DOHH2 (cell line): Measurements from ENCODE around the gene TCERG1L.

Source experiments
- H3F3A ChIP-seq: fragments of 200-600 bp; sonication (generic), shearing (Covaris generic); 2 replicates; pipeline ENCODE4 v1.6.0; 2016; ENCODE audit warnings: antibody characterized with exemption, mild to moderate bottlenecking; ENCODE audit not compliant: control insufficient read depth, insufficient read depth
- H3K27ac ChIP-seq: fragments of 200-600 bp; sonication (generic); 2 replicates; pipeline ENCODE4 v1.5.1; 2014; ENCODE audit warnings: low read depth, mild to moderate bottlenecking, low read length, moderate library complexity
- H3K27me3 ChIP-seq: fragments of 200-600 bp; sonication (generic); 2 replicates; pipeline ENCODE4 v1.6.1; 2014; ENCODE audit warnings: mild to moderate bottlenecking, low read length, mixed read lengths; ENCODE audit not compliant: control insufficient read depth
- H3K36me3 ChIP-seq: fragments of 200-600 bp; sonication (generic); 2 replicates; pipeline ENCODE4 v1.6.1; 2014; ENCODE audit warnings: mild to moderate bottlenecking, low read length, moderate library complexity, mixed read lengths; ENCODE audit not compliant: control insufficient read depth
- H3K4me1 ChIP-seq: fragments of 200-600 bp; sonication (generic); 2 replicates; pipeline ENCODE4 v1.6.1; 2014; ENCODE audit warnings: mild to moderate bottlenecking, low read length, mixed read lengths; ENCODE audit not compliant: control insufficient read depth
- H3K4me2 ChIP-seq: fragments of 200-600 bp; sonication (generic); 2 replicates; pipeline ENCODE4 v1.6.0; 2014; ENCODE audit warnings: mild to moderate bottlenecking, low read length, moderate library complexity
- H3K4me3 ChIP-seq: fragments of 200-600 bp; sonication (generic); 2 replicates; pipeline ENCODE4 v1.5.1; 2014; ENCODE audit warnings: mild to moderate bottlenecking, low read length, mixed read lengths
- H3K79me2 ChIP-seq: fragments of 200-600 bp; sonication (generic); 2 replicates; pipeline ENCODE4 v1.6.1; 2014; ENCODE audit warnings: mild to moderate bottlenecking, low read length, mixed read lengths; ENCODE audit not compliant: control insufficient read depth
- H3K9me2 ChIP-seq: fragments of 200-600 bp; sonication (generic); replicated peaks from 2 replicates; pipeline ENCODE4 v1.6.1; 2014; ENCODE audit warnings: mild to moderate bottlenecking, low read length, mixed read lengths; ENCODE audit not compliant: control insufficient read depth
- H3K9me3 ChIP-seq: fragments of 200-600 bp; sonication (generic); 2 replicates; pipeline ENCODE4 v1.6.1; 2014; ENCODE audit warnings: antibody characterized with exemption, low read length, mixed read lengths; ENCODE audit not compliant: control insufficient read depth, insufficient read depth
- H4K20me1 ChIP-seq: fragments of 200-600 bp; sonication (generic); 2 replicates; pipeline ENCODE4 v1.6.0; 2014; ENCODE audit warnings: low read depth, mild to moderate bottlenecking, antibody characterized with exemption, low read length, moderate library complexity; ENCODE audit not compliant: control insufficient read depth, insufficient read depth
- EZH2phosphoT487 ChIP-seq: fragments of 200-600 bp; sonication (generic); IDR thresholded peaks from 2 replicates; pipeline ENCODE4 v1.6.1; 2017; ENCODE audit warnings: borderline replicate concordance, mild to moderate bottlenecking, antibody characterized with exemption, low read length, moderate library complexity, mixed read lengths
- TF ChIP-seq, protein P1 (sequence below): fragments of 200-600 bp; sonication (generic); IDR thresholded peaks from one replicate; pipeline ENCODE4 v1.5.1; 2014; ENCODE audit warnings: antibody characterized with exemption, mild to moderate bottlenecking, low read depth, low read length; ENCODE audit not compliant: poor library complexity, severe bottlenecking

Gene TCERG1L

DNA sequence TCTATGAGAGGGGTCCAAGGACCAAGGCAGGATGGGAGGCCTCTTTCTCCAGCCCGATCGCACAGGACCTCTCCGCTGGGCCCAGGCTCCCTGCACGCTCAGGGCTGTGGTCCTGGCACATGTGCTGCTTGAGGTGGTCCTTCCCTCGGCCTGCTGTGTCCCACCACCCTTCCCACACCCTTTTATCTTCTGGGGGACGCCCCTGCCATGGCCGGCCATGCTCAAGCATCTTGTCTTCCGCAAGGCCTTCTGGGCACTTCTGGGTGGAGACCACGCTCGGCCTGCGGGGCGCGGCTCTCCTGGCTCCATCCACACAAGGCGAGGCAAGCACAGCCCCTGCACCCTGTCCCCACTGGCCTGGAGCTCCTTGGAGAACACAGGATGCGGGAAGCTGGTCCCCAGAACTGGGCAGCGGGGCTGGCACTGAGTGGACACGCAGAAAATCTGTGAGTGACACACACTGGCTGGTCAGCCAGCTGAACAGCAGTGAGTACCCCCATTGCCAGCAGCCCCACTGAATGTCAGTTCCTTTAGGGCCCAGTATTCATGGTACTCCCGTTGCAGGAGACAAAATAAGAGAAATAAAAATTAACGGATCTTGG, 115.9 kb downstream of the TCERG1L start:
- no peaks in the 10 kb centered on the region for H3K36me3 ChIP-seq
- H3K79me2 ChIP-seq, result no peaks in the 10 kb centered on the region
- no peaks in the 10 kb centered on the region for H3K4me1 ChIP-seq
- no peaks in the 10 kb centered on the region for H3K27me3 ChIP-seq
- no peaks in the 10 kb centered on the region for H3K9me2 ChIP-seq
- no peak overlapping the region for H3K27ac ChIP-seq
- H3K4me2 ChIP-seq, result no peak overlapping the region
- no peaks in the 10 kb centered on the region for H3F3A ChIP-seq
- no peaks in the 10 kb centered on the region for H4K20me1 ChIP-seq
- H3K4me3 ChIP-seq, result no peak overlapping the region
- TF ChIP-seq, protein P1, sequence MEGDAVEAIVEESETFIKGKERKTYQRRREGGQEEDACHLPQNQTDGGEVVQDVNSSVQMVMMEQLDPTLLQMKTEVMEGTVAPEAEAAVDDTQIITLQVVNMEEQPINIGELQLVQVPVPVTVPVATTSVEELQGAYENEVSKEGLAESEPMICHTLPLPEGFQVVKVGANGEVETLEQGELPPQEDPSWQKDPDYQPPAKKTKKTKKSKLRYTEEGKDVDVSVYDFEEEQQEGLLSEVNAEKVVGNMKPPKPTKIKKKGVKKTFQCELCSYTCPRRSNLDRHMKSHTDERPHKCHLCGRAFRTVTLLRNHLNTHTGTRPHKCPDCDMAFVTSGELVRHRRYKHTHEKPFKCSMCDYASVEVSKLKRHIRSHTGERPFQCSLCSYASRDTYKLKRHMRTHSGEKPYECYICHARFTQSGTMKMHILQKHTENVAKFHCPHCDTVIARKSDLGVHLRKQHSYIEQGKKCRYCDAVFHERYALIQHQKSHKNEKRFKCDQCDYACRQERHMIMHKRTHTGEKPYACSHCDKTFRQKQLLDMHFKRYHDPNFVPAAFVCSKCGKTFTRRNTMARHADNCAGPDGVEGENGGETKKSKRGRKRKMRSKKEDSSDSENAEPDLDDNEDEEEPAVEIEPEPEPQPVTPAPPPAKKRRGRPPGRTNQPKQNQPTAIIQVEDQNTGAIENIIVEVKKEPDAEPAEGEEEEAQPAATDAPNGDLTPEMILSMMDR, result no peak
- TF ChIP-seq EZH2phosphoT487, result no peak
- H3K9me3 ChIP-seq, result no peaks in the 10 kb centered on the region

DNA sequence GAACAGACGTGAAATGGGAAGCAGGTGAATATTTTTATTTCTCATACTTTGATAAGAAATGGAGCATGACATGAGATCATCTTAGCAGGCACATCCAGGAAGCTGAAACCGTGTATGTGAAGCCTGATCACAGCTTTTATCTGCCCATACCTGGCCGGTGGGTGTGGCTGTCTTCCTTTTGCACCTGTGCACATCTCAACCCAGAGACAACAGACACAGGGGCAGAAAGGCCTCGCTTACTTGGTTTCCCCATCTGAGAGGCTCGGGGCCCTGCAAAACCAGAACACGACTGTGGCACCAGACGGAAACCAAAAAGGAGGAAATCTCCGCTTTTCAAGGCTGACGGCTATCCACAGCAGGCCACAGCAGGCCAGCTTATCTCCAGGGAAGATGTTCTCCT, 116.4 kb downstream of the TCERG1L start:
- Histone ChIP-seq H3F3A (no peaks in the 10 kb centered on the region), H3K36me3 (no peaks in the 10 kb centered on the region), H3K9me3 (no peaks in the 10 kb centered on the region), H4K20me1 (no peaks in the 10 kb centered on the region), H3K27ac (no peak overlapping the region), H3K9me2 (no peaks in the 10 kb centered on the region), H3K27me3 (no peaks in the 10 kb centered on the region), H3K4me3 (no peak overlapping the region), H3K4me2 (no peak overlapping the region), H3K4me1 (no peaks in the 10 kb centered on the region), H3K79me2 (no peaks in the 10 kb centered on the region)
- no peak for TF ChIP-seq EZH2phosphoT487
- TF ChIP-seq, protein P1, result no peak

DNA sequence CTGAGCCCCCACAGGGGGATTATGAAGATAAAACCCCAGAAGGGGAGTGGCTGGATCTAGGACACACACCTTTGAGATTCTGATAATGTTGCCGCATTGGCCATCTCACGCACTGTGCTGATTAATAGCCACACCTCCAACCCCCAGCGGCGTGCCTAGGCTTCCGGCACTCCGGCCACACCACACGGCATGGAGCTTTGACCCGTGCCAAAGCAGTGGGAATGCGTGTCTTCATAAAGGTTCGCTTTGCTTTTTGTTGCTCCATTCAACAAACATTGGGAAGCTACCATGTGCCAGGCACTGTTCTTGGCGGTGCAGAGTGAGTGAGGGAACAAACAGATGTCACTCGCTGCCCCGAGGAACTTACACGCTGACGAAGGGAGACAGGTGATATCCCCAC, 117.6 kb downstream of the TCERG1L start:
- Histone ChIP-seq H3K4me2 (no peak overlapping the region), H3K79me2 (no peaks in the 10 kb centered on the region), H3K4me1 (no peaks in the 10 kb centered on the region), H4K20me1 (no peaks in the 10 kb centered on the region), H3F3A (no peaks in the 10 kb centered on the region), H3K9me2 (no peaks in the 10 kb centered on the region), H3K4me3 (no peak overlapping the region), H3K36me3 (no peaks in the 10 kb centered on the region), H3K27ac (no peak overlapping the region), H3K9me3 (no peaks in the 10 kb centered on the region), H3K27me3 (no peaks in the 10 kb centered on the region)
- TF ChIP-seq, protein P1, result no peak
- no peak for TF ChIP-seq EZH2phosphoT487
